ENCODE measurements around the gene OR51M1.
"Not testable (repeated sequence)": the region's sequence is repeated elsewhere in the genome, so short reads cannot be mapped to it uniquely, and the experiment has no call there.

OR51M1 gene

GRCh38 chr11:5383576-5383975 lies at the start of gene OR51M1:
OR51M1 (plus strand) TSS chr11:5383812; CDS start chr11:5389399, 5,587 bp downstream.
- no peak for DNase-seq (ENCODE audit: low read depth in 2 of 2)

GRCh38 chr11:5335170-5335569 lies 48.4 kb upstream of the OR51M1 start:
- DNase-seq (ENCODE audit: low read depth in 2 of 2) = no peak

- DNase-seq (ENCODE audit: low read depth in 2 of 2) = no peak
Measured at GRCh38 chr11:5336331-5336730, 47.3 kb upstream of the OR51M1 start.

- not testable (repeated sequence) for DNase-seq (ENCODE audit: low read depth in 2 of 2)
Measured at GRCh38 chr11:5337253-5337652, 46.4 kb upstream of the OR51M1 start.

GRCh38 chr11:5339771-5340322 lies 43.8 kb upstream of the OR51M1 start:
- DNase-seq (ENCODE audit: low read depth in 2 of 2) = no peak

- DNase-seq (ENCODE audit: low read depth in 2 of 2) = no peak
Measured at GRCh38 chr11:5343474-5344335, 39.9 kb upstream of the OR51M1 start, which contains the start of gene OR51B5. OR51B5 (minus strand) TSS chr11:5343524; CDS start chr11:5343524, 0 bp downstream.

- no peak for DNase-seq (ENCODE audit: low read depth in 2 of 2)
Measured at GRCh38 chr11:5345831-5346230, 37.8 kb upstream of the OR51M1 start.

- no peak for DNase-seq (ENCODE audit: low read depth in 2 of 2)
Measured at GRCh38 chr11:5348551-5349194, 34.9 kb upstream of the OR51M1 start.

- DNase-seq (ENCODE audit: low read depth in 2 of 2) = no peak
Measured at GRCh38 chr11:5349550-5349949, 34.1 kb upstream of the OR51M1 start.

GRCh38 chr11:5351208-5351607 lies 32.4 kb upstream of the OR51M1 start, which contains the start of gene OR51B6:
OR51B6 (plus strand) TSS chr11:5351508; CDS start chr11:5351508, 0 bp downstream.
- DNase-seq (ENCODE audit: low read depth in 2 of 2) = no peak

- not testable (repeated sequence) for DNase-seq (ENCODE audit: low read depth in 2 of 2)
Measured at GRCh38 chr11:5356031-5356430, 27.6 kb upstream of the OR51M1 start.

GRCh38 chr11:5362017-5362625 lies 21.5 kb upstream of the OR51M1 start:
- DNase-seq (ENCODE audit: low read depth in 2 of 2) = no peak

- DNase-seq (ENCODE audit: low read depth in 2 of 2) = no peak
Measured at GRCh38 chr11:5363679-5364078, 19.9 kb upstream of the OR51M1 start.

GRCh38 chr11:5364214-5364613 lies 19.4 kb upstream of the OR51M1 start:
- DNase-seq (ENCODE audit: low read depth in 2 of 2) = no peak

GRCh38 chr11:5366365-5366764 lies 17.2 kb upstream of the OR51M1 start:
- DNase-seq (ENCODE audit: low read depth in 2 of 2) = not testable (repeated sequence)

GRCh38 chr11:5366856-5367255 lies 16.8 kb upstream of the OR51M1 start:
- no peak for DNase-seq (ENCODE audit: low read depth in 2 of 2)

GRCh38 chr11:5367448-5368074 lies 16.1 kb upstream of the OR51M1 start:
- DNase-seq (ENCODE audit: low read depth in 2 of 2) = no peak

GRCh38 chr11:5368502-5369043 lies 15.0 kb upstream of the OR51M1 start:
- DNase-seq (ENCODE audit: low read depth in 2 of 2) = no peak

GRCh38 chr11:5369789-5370188 lies 13.8 kb upstream of the OR51M1 start:
- no peak for DNase-seq (ENCODE audit: low read depth in 2 of 2)

GRCh38 chr11:5380740-5381342 lies 2.8 kb upstream of the OR51M1 start:
- peak in 1 of 2 donors; percentile 4 for DNase-seq (ENCODE audit: low read depth in 2 of 2)

GRCh38 chr11:5384335-5384734 lies 723 bp downstream of the OR51M1 start:
- no peak for DNase-seq (ENCODE audit: low read depth in 2 of 2)

All from activated CD4-positive, alpha-beta T cell treated with anti-CD3 and anti-CD28 coated beads for 24 hours (primary cell).